HCT116 (cell line): ENCODE measurements around the gene SMARCAL1. TPM values are rescaled to one million over a fixed set of nuclear protein-coding genes. Genes with fewer than 3 reads are reported as not detected.

ENCODE experiments used
- ATAC-seq: fragments of 200-7000 bp; cut with Tn5 transposase; 2 replicates; pipeline ENCODE4 v1.9.1; 2020; ENCODE audit warnings: mild to moderate bottlenecking, moderate library complexity
- BruUV-seq: library from RNA; stranded (reverse); fragments of 400-500 nt; replicated peaks from 2 replicates; lab custom pipeline; 2021; lab: Mats Ljungman, UMichigan
- CTCF ChIA-PET: fragments of 300-600 bp; sonication (Branson Sonifier 250); formaldehyde crosslinking; loops from one replicate; lab custom pipeline; 2021; ENCODE audit warnings: antibody characterized with exemption; lab: Charles Lee
- POLR2A ChIA-PET: fragments of 300-600, 350-600 bp; sonication (Branson Sonifier 250); formaldehyde crosslinking; loops from one replicate; lab custom pipeline; 2021; ENCODE audit warnings: antibody characterized with exemption; lab: Charles Lee
- RAD21 ChIA-PET, 2 experiments: fragments of 300-600 bp; sonication (Branson Sonifier 250); formaldehyde crosslinking; loops; one replicate each; lab custom pipeline; 2023; ENCODE audit warnings: low total read pairs in 2 of 2; ENCODE audit not compliant: uncharacterized antibody in 2 of 2, unreplicated experiment in 2 of 2, low non-redundant PET in 1 of 2; lab: Charles Lee
- DNase-seq: peaks from one replicate; pipeline ENCODE4 v3.0.0-alpha.2; 2010; ENCODE audit warnings: low read depth, low spot score
- H2AFZ ChIP-seq: fragments of 200-600 bp; shearing (Covaris generic), sonication (generic); 2 replicates; pipeline ENCODE4 v1.6.1; 2017; ENCODE audit warnings: low read depth, mixed run types, mixed read lengths, antibody characterized with exemption, low read length; ENCODE audit not compliant: poor library complexity, severe bottlenecking
- H3K27ac ChIP-seq: 2 replicates; pipeline ENCODE4 v1.5.1; 2012; ENCODE audit warnings: low read depth, low read length
- H3K27me3 ChIP-seq: fragments of 200-600 bp; sonication (generic); 2 replicates; pipeline ENCODE4 v1.6.1; 2016; ENCODE audit warnings: mixed run types, low read length, mixed read lengths; ENCODE audit not compliant: insufficient read depth
- H3K36me3 ChIP-seq, 2 experiments: fragments of 200-500 bp in 1 of 2; fragments of 200-600 bp in 1 of 2; sonication (Bioruptor generic) in 1 of 2; sonication (generic) in 1 of 2; 2 replicates each; pipeline versions ENCODE4 v1.5.1 to v1.6.1; 2014 to 2016; ENCODE audit warnings: low read length in 2 of 2, inconsistent platforms in 1 of 2, mixed read lengths in 1 of 2, mixed run types in 1 of 2; ENCODE audit not compliant: insufficient read depth in 2 of 2, control insufficient read depth in 1 of 2
- H3K4me1 ChIP-seq, 2 experiments: fragments of 200-600 bp in 1 of 2; sonication (generic) in 1 of 2; 2 replicates each; pipeline versions ENCODE4 v1.5.1 to v1.6.1; 2012 to 2017; ENCODE audit warnings: low read length in 2 of 2, inconsistent platforms in 1 of 2, mild to moderate bottlenecking in 1 of 2, mixed read lengths in 1 of 2, mixed run types in 1 of 2, moderate library complexity in 1 of 2; ENCODE audit not compliant: insufficient read depth in 2 of 2, control insufficient read depth in 1 of 2
- H3K4me2 ChIP-seq: fragments of 200-600 bp; sonication (generic); 2 replicates; pipeline ENCODE4 v1.6.1; 2017; ENCODE audit warnings: mixed run types, low read length, mixed read lengths
- H3K4me3 ChIP-seq, 2 experiments: fragments of 200-600 bp in 1 of 2; sonication (generic) in 1 of 2; replicated peaks in 1 of 2; 2 replicates each; pipeline ENCODE4 v1.5.1; 2011 to 2016; ENCODE audit warnings: low read length in 2 of 2, control low read depth in 1 of 2, low read depth in 1 of 2, mild to moderate bottlenecking in 1 of 2, mixed read lengths in 1 of 2, mixed run types in 1 of 2
- H3K79me2 ChIP-seq: fragments of 200-600 bp; sonication (generic); 2 replicates; pipeline ENCODE4 v1.6.1; 2017; ENCODE audit warnings: mild to moderate bottlenecking, mixed run types, low read length, moderate library complexity, mixed read lengths; ENCODE audit not compliant: insufficient read depth
- H3K9ac ChIP-seq: fragments of 200-600 bp; sonication (generic); 2 replicates; pipeline ENCODE4 v1.6.1; 2016; ENCODE audit warnings: low read length, mixed read lengths
- H3K9me2 ChIP-seq: fragments of 200-600 bp; sonication (generic), shearing (Covaris generic); 2 replicates; pipeline ENCODE4 v1.6.1; 2017; ENCODE audit warnings: mixed run types, mild to moderate bottlenecking, moderate library complexity; ENCODE audit not compliant: insufficient read depth
- H3K9me3 ChIP-seq, 2 experiments: fragments of 200-500 bp in 1 of 2; fragments of 200-600 bp in 1 of 2; sonication (Bioruptor generic) in 1 of 2; sonication (generic) in 1 of 2; 2 replicates each; pipeline ENCODE4 v1.6.1; 2014 to 2017; ENCODE audit warnings: low read length in 2 of 2, mixed read lengths in 2 of 2, inconsistent platforms in 1 of 2, low read depth in 1 of 2, mild to moderate bottlenecking in 1 of 2, mixed run types in 1 of 2, moderate library complexity in 1 of 2; ENCODE audit not compliant: control insufficient read depth in 1 of 2, insufficient read depth in 1 of 2
- H4K20me1 ChIP-seq: fragments of 200-600 bp; sonication (generic), shearing (Covaris generic); 2 replicates; pipeline ENCODE4 v1.6.1; 2017; ENCODE audit warnings: mixed run types, mild to moderate bottlenecking, moderate library complexity; ENCODE audit not compliant: insufficient read depth
- ATF3 ChIP-seq: IDR thresholded peaks from 2 replicates; pipeline ENCODE4 v1.6.1; 2012
- CBX3 ChIP-seq: IDR thresholded peaks from 2 replicates; pipeline ENCODE4 v1.6.1; 2012; ENCODE audit warnings: low read depth
- CEBPB ChIP-seq: IDR thresholded peaks from 2 replicates; pipeline ENCODE4 v1.6.1; 2012; ENCODE audit warnings: low read depth
- ELF1 ChIP-seq: IDR thresholded peaks from 2 replicates; pipeline ENCODE4 v1.6.1; 2012; ENCODE audit warnings: low read depth, borderline replicate concordance
- EZH2 ChIP-seq: fragments of 200-600 bp; sonication (generic); IDR thresholded peaks from 2 replicates; pipeline ENCODE4 v1.6.1; 2017; ENCODE audit warnings: antibody characterized with exemption, mixed run types
- EZH2phosphoT487 ChIP-seq: fragments of 200-600 bp; IDR thresholded peaks from 2 replicates; pipeline ENCODE4 v1.6.1; 2018; ENCODE audit warnings: antibody characterized with exemption, borderline replicate concordance
- JUND ChIP-seq: IDR thresholded peaks from 2 replicates; pipeline ENCODE4 v1.6.1; 2012
- MAX ChIP-seq: IDR thresholded peaks from 2 replicates; pipeline ENCODE4 v1.6.1; 2012
- POLR2A ChIP-seq: IDR thresholded peaks from 2 replicates; pipeline ENCODE4 v1.7.0; 2011; ENCODE audit warnings: borderline replicate concordance; ENCODE audit not compliant: insufficient read depth, insufficient read length; ENCODE audit errors: extremely low read depth
- REST ChIP-seq: IDR thresholded peaks from 2 replicates; pipeline ENCODE4 v1.6.1; 2012; ENCODE audit warnings: low read depth
- SP1 ChIP-seq: IDR thresholded peaks from 2 replicates; pipeline ENCODE4 v1.6.1; 2012; ENCODE audit warnings: low read depth
- SRF ChIP-seq: IDR thresholded peaks from 2 replicates; pipeline ENCODE4 v1.6.1; 2012; ENCODE audit warnings: low read depth
- TCF7L2 ChIP-seq: IDR thresholded peaks from 2 replicates; pipeline ENCODE4 v1.7.0; 2011; ENCODE audit warnings: borderline replicate concordance, inconsistent platforms; ENCODE audit not compliant: insufficient read depth, insufficient read length; ENCODE audit errors: extremely low read depth
- ZFX ChIP-seq: fragments of 450-650 bp; IDR thresholded peaks from 2 replicates; pipeline ENCODE4 v1.6.1; 2017
- ZNF274 ChIP-seq: fragments of 200-500 bp; sonication (Bioruptor generic); IDR thresholded peaks from 2 replicates; pipeline ENCODE4 v1.6.1; 2014; ENCODE audit warnings: mild to moderate bottlenecking, low read depth, low read length, inconsistent platforms
- intact Hi-C: fragments of 100-400 bp; cut with micrococcal nuclease; formaldehyde crosslinking; loops from 2 replicates; pipeline ENCODE4 v1.10.0; 2022
- total RNA-seq: library from RNA; stranded (reverse); gene quantifications from one replicate; pipeline ENCODE4 v1.2.1, GENCODE V29; 2021; ENCODE audit not compliant: unreplicated experiment
- TF ChIP-seq, protein P1 (sequence below): IDR thresholded peaks from 2 replicates; pipeline ENCODE4 v1.6.1; 2011; ENCODE audit warnings: mild to moderate bottlenecking, low read length, moderate library complexity; ENCODE audit not compliant: insufficient replicate concordance; ENCODE audit errors: extremely low read depth

SMARCAL1 gene
- total RNA-seq, 1 experiment from 2014 or later, result 18.0 TPM

- TF ChIP-seq CBX3, result no peak
- TF ChIP-seq POLR2A, result no peak
- TF ChIP-seq JUND, result no peak
- TF ChIP-seq SRF, result no peak
- no peak for TF ChIP-seq ZNF274
- TF ChIP-seq EZH2, result no peak
Observed at GRCh38 chr2:216429428-216429827, 17.1 kb downstream of the SMARCAL1 start (continued).

DNA sequence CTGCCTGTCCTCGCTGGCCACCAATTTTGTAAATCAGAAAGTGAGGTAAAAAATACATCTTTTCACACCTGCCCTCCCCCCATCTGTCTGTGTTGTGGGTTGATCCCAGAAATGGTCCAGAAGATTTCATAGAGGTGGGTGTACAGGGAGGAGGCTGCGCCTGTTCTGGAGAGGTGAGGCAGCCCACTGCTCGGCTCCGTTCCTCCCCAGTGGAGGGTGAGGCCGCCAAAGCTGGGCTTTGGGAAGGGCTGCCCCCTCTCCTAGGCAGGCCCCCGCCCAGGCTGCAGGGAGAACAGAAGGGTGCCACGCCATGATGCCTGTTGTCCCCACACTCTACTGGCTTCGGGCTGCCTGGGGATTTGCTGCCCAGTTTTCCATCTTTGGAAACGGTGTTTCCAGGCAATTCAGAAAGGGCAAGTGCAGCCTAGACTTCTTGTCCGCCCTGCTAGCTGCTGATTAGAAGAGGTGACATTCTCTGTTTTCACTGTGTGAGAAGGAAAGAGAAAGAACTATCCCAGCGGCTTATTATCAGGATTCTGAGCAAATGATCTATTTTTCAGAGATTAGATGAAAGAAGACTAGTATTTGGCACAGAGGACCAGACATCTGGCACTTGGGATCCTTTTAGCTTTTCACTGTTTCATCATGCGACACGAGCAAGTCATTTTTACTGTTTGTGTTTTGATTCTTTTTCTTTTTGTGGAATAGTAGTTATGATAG is 18.7 kb downstream of the SMARCAL1 start:
- Histone ChIP-seq H3K9me2 (no peaks in the 10 kb centered on the region), H3K27me3 (no peaks in the 10 kb centered on the region), H3K9me3 (no peaks in the 10 kb centered on the region), H3K4me1 (0 out of 4 replicates have a peak, but pooled peaks cover 0 to 5% of the 10 kb centered on the region in 2 experiments), H3K9ac (no peak overlapping the region), H3K4me2 (no peak overlapping the region), H3K36me3 (peaks cover 12 to 13% of the 10 kb centered on the region in 2 experiments; a peak in 1 of 4 replicates), H4K20me1 (no peaks in the 10 kb centered on the region), H3K27ac (no peak overlapping the region), H3K4me3 (no peak overlapping the region), H2AFZ (no peak overlapping the region), H3K79me2 (no peaks in the 10 kb centered on the region)
- no peak for TF ChIP-seq MAX
- no peak for TF ChIP-seq SRF
- TF ChIP-seq, protein P1, sequence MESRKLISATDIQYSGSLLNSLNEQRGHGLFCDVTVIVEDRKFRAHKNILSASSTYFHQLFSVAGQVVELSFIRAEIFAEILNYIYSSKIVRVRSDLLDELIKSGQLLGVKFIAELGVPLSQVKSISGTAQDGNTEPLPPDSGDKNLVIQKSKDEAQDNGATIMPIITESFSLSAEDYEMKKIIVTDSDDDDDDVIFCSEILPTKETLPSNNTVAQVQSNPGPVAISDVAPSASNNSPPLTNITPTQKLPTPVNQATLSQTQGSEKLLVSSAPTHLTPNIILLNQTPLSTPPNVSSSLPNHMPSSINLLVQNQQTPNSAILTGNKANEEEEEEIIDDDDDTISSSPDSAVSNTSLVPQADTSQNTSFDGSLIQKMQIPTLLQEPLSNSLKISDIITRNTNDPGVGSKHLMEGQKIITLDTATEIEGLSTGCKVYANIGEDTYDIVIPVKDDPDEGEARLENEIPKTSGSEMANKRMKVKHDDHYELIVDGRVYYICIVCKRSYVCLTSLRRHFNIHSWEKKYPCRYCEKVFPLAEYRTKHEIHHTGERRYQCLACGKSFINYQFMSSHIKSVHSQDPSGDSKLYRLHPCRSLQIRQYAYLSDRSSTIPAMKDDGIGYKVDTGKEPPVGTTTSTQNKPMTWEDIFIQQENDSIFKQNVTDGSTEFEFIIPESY, result no peak
- TF ChIP-seq EZH2phosphoT487, result no peak
- TF ChIP-seq EZH2, result no peak
- TF ChIP-seq ELF1, result no peak
- TF ChIP-seq TCF7L2, result no peak
- TF ChIP-seq CEBPB, result no peak
- TF ChIP-seq SP1, result no peak
- TF ChIP-seq REST, result no peak
- no peak for TF ChIP-seq ATF3
- no peak for TF ChIP-seq ZFX
- intact Hi-C loops, result no loop called here
- ATAC-seq, result no peak
- no TSS peak for BruUV-seq
- RAD21 ChIA-PET, result no interaction called here
- CTCF ChIA-PET, result no interaction called here
- POLR2A ChIA-PET, result no interaction called here
- DNase-seq, result no peak
